OCI-LY7 (cell line): ENCODE measurements around the gene ZNF536. TPM values are rescaled to one million over a fixed set of nuclear protein-coding genes. Genes with fewer than 3 reads are reported as not detected.

Experiments
- BruUV-seq: library from RNA; stranded (reverse); fragments of 400-500 nt; replicated peaks from 2 replicates; lab custom pipeline; 2021; lab: Mats Ljungman, UMichigan
- CTCF ChIA-PET: fragments of 300-600 bp; sonication (Branson Sonifier 250); formaldehyde crosslinking; loops from one replicate; lab custom pipeline; 2022; ENCODE audit warnings: antibody characterized with exemption; ENCODE audit not compliant: unreplicated experiment; lab: Charles Lee
- POLR2A ChIA-PET: fragments of 300-600 bp; sonication (Branson Sonifier 250); formaldehyde crosslinking; loops from one replicate; lab custom pipeline; 2022; ENCODE audit warnings: antibody characterized with exemption; lab: Charles Lee
- DNase-seq: peaks from one replicate; pipeline ENCODE4 v3.0.0-alpha.2; 2015; ENCODE audit warnings: low spot score
- H2AFZ ChIP-seq: fragments of 200-600 bp; sonication (generic), shearing (Covaris generic); 2 replicates; pipeline ENCODE4 v1.6.1; 2014; ENCODE audit warnings: mild to moderate bottlenecking, antibody characterized with exemption, low read length, moderate library complexity
- H3K27ac ChIP-seq: fragments of 200-600 bp; sonication (generic); 2 replicates; pipeline ENCODE4 v1.5.1; 2014; ENCODE audit warnings: mixed run types, low read depth, mild to moderate bottlenecking, moderate library complexity, low read length, inconsistent platforms; ENCODE audit not compliant: poor library complexity, severe bottlenecking
- H3K36me3 ChIP-seq: fragments of 200-600 bp; sonication (generic); 2 replicates; pipeline ENCODE4 v1.6.1; 2014; ENCODE audit warnings: mild to moderate bottlenecking, antibody characterized with exemption, low read length, moderate library complexity, mixed read lengths; ENCODE audit not compliant: insufficient read depth
- H3K4me1 ChIP-seq: fragments of 200-600 bp; sonication (generic); 2 replicates; pipeline ENCODE4 v1.5.1; 2014; ENCODE audit warnings: mild to moderate bottlenecking, low read length; ENCODE audit not compliant: insufficient read depth, poor library complexity, severe bottlenecking
- H3K4me2 ChIP-seq: fragments of 200-600 bp; sonication (generic); 2 replicates; pipeline ENCODE4 v1.6.1; 2014; ENCODE audit warnings: mild to moderate bottlenecking, low read length
- H3K4me3 ChIP-seq: fragments of 200-600 bp; sonication (generic); 2 replicates; pipeline ENCODE4 v1.5.1; 2014; ENCODE audit warnings: mild to moderate bottlenecking, low read depth, low read length; ENCODE audit not compliant: poor library complexity, severe bottlenecking
- H3K79me2 ChIP-seq: fragments of 200-600 bp; sonication (generic); 2 replicates; pipeline ENCODE4 v1.6.1; 2016; ENCODE audit warnings: low read depth, mild to moderate bottlenecking, low read length, moderate library complexity, mixed read lengths; ENCODE audit not compliant: insufficient read depth
- H3K9me2 ChIP-seq: fragments of 200-600 bp; sonication (generic); 2 replicates; pipeline ENCODE4 v1.6.1; 2016; ENCODE audit warnings: mild to moderate bottlenecking, low read length, mixed read lengths; ENCODE audit not compliant: insufficient read depth
- H3K9me3 ChIP-seq: fragments of 200-600 bp; sonication (generic); 2 replicates; pipeline ENCODE4 v1.6.1; 2014; ENCODE audit warnings: mild to moderate bottlenecking, mixed run types, low read length, mixed read lengths
- H4K20me1 ChIP-seq: fragments of 200-600 bp; sonication (generic); 2 replicates; pipeline ENCODE4 v1.6.1; 2014; ENCODE audit warnings: mild to moderate bottlenecking, antibody characterized with exemption, low read length, moderate library complexity, mixed read lengths; ENCODE audit not compliant: insufficient read depth
- CTCF ChIP-seq: fragments of 200-600 bp; sonication (generic); conservative IDR thresholded peaks from 2 replicates; pipeline ENCODE4 v1.5.1; 2014; ENCODE audit warnings: mild to moderate bottlenecking, antibody characterized with exemption, low read length, moderate library complexity, mixed read lengths
- EZH2phosphoT487 ChIP-seq: fragments of 200-600 bp; sonication (generic); IDR thresholded peaks from 2 replicates; pipeline ENCODE4 v1.6.1; 2018; ENCODE audit warnings: low read depth, borderline replicate concordance, mild to moderate bottlenecking, mixed run types, antibody characterized with exemption, low read length, moderate library complexity, mixed read lengths
- intact Hi-C: fragments of 100-400 bp; cut with micrococcal nuclease; formaldehyde crosslinking; loops from one replicate; pipeline ENCODE4 v1.10.0; 2022; ENCODE audit not compliant: unreplicated experiment
- total RNA-seq, 2 experiments: library from RNA; depleted of rRNA in 1 of 2; stranded (reverse); fragments of >200 nt in 1 of 2; shearing (Covaris generic) in 1 of 2; gene quantifications; 2 replicates each; pipeline ENCODE4 v1.2.3, GENCODE V29; 2014 to 2022

The ZNF536 gene
- total RNA-seq, 2 experiments from 2014 or later, result 0.06 to 0.30 TPM

GRCh38 chr19:30378701-30379100 is 6.5 kb downstream of the ZNF536 start:
- ChIA-PET POLR2A (no interaction called here), CTCF (no interaction called here)
- H3K4me1 ChIP-seq, result no peaks in the 10 kb centered on the region
- H3K27ac ChIP-seq, result no peak overlapping the region
- H3K4me2 ChIP-seq, result no peak overlapping the region
- DNase-seq, result no peak
- no peaks in the 10 kb centered on the region for H3K36me3 ChIP-seq
- TF ChIP-seq CTCF (no peak), EZH2phosphoT487 (no peak)
- intact Hi-C loops, result no loop called here
- no peaks in the 10 kb centered on the region for H4K20me1 ChIP-seq
- H3K9me2 ChIP-seq, result no peaks in the 10 kb centered on the region
- no peak overlapping the region for H2AFZ ChIP-seq
- BruUV-seq, result no TSS peak
- H3K9me3 ChIP-seq, result no peaks in the 10 kb centered on the region
- no peak overlapping the region for H3K4me3 ChIP-seq
- no peaks in the 10 kb centered on the region for H3K79me2 ChIP-seq

- CTCF ChIA-PET, result no interaction called here
Measured at GRCh38 chr19:30379841-30380610, 7.8 kb downstream of the ZNF536 start.

More at GRCh38 chr19:30379841-30380610, 7.8 kb downstream of the ZNF536 start:
- no peak overlapping the region for H2AFZ ChIP-seq
- H4K20me1 ChIP-seq, result no peaks in the 10 kb centered on the region
- POLR2A ChIA-PET, result no interaction called here
- H3K4me3 ChIP-seq, result no peak overlapping the region
- no peaks in the 10 kb centered on the region for H3K4me1 ChIP-seq
- no peaks in the 10 kb centered on the region for H3K9me3 ChIP-seq
- H3K4me2 ChIP-seq, result no peak overlapping the region
- intact Hi-C loops, result no loop called here
- no peaks in the 10 kb centered on the region for H3K79me2 ChIP-seq
- no peaks in the 10 kb centered on the region for H3K9me2 ChIP-seq
- DNase-seq, result no peak
- TF ChIP-seq EZH2phosphoT487 (no peak), CTCF (no peak)
- no peak overlapping the region for H3K27ac ChIP-seq
- no TSS peak for BruUV-seq
- H3K36me3 ChIP-seq, result no peaks in the 10 kb centered on the region
